IMR-90 (cell line): ENCODE measurements around the gene ZNF439. TPM values are rescaled to one million over a fixed set of nuclear protein-coding genes. Genes with fewer than 3 reads are reported as not detected.

Source experiments
- ATAC-seq: fragments of 200-7000 bp; cut with Tn5 transposase; 2 replicates; pipeline ENCODE4 v1.9.1; 2020; ENCODE audit warnings: low read depth, mild to moderate bottlenecking, moderate library complexity
- BruUV-seq: library from RNA; stranded (reverse); fragments of 400-500 nt; replicated peaks from 2 replicates; lab custom pipeline; 2021; lab: Mats Ljungman, UMichigan
- CTCF ChIA-PET: fragments of 300-600 bp; formaldehyde crosslinking; extraction: SDS; loops from one replicate; lab custom pipeline; 2021; ENCODE audit warnings: antibody characterized with exemption; lab: Yijun Ruan, JAX
- POLR2A ChIA-PET: fragments of 300-600 bp; sonication (Branson Sonifier 250); formaldehyde crosslinking; loops from one replicate; lab custom pipeline; 2022; ENCODE audit warnings: antibody characterized with exemption; ENCODE audit not compliant: unreplicated experiment; lab: Charles Lee
- DNase-seq: peaks from one replicate; pipeline ENCODE4 v3.0.0; 2013
- H2AFZ ChIP-seq: replicated peaks from 2 replicates; pipeline ENCODE3; 2013; ENCODE audit warnings: low read length, mild to moderate bottlenecking; ENCODE audit not compliant: poor library complexity
- H2AK5ac ChIP-seq: 2 replicates; pipeline ENCODE4 v1.6.1; 2013; ENCODE audit warnings: low read depth, low read length, inconsistent platforms
- H2AK9ac ChIP-seq: replicated peaks from 2 replicates; pipeline ENCODE3; 2013; ENCODE audit warnings: mild to moderate bottlenecking, low read depth, low read length, moderate library complexity; ENCODE audit not compliant: poor library complexity
- H2BK120ac ChIP-seq: 2 replicates; pipeline ENCODE4 v1.6.1; 2013; ENCODE audit warnings: low read depth, low read length, inconsistent platforms
- H2BK15ac ChIP-seq: 3 replicates; pipeline ENCODE4 v1.6.1; 2013; ENCODE audit warnings: low read depth, low read length, inconsistent platforms
- H2BK20ac ChIP-seq: 2 replicates; pipeline ENCODE4 v1.6.1; 2013; ENCODE audit warnings: low read depth, mild to moderate bottlenecking, inconsistent platforms, low read length, moderate library complexity
- H2BK5ac ChIP-seq: 2 replicates; pipeline ENCODE4 v1.6.1; 2013; ENCODE audit warnings: mild to moderate bottlenecking, low read depth, low read length, inconsistent platforms; ENCODE audit not compliant: poor library complexity, severe bottlenecking
- H3K14ac ChIP-seq: replicated peaks from 2 replicates; pipeline ENCODE4 v1.6.1; 2013; ENCODE audit warnings: low read depth, low read length, inconsistent platforms
- H3K18ac ChIP-seq: 2 replicates; pipeline ENCODE4 v1.6.1; 2013; ENCODE audit warnings: low read depth, low read length, control low read depth
- H3K23ac ChIP-seq: 2 replicates; pipeline ENCODE4 v1.6.1; 2013; ENCODE audit warnings: low read depth, low read length, inconsistent platforms
- H3K27ac ChIP-seq: 2 replicates; pipeline ENCODE4 v1.5.1; 2013; ENCODE audit warnings: mild to moderate bottlenecking, control low read depth, low read length; ENCODE audit not compliant: insufficient read depth
- H3K27me3 ChIP-seq: 2 replicates; pipeline ENCODE4 v1.6.1; 2013; ENCODE audit warnings: low read length; ENCODE audit not compliant: control insufficient read depth, insufficient read depth
- H3K36me3 ChIP-seq: 2 replicates; pipeline ENCODE4 v1.6.1; 2013; ENCODE audit warnings: low read length, mixed read lengths; ENCODE audit not compliant: control insufficient read depth, insufficient read depth
- H3K4ac ChIP-seq: 2 replicates; pipeline ENCODE4 v1.6.1; 2013; ENCODE audit warnings: low read depth, low read length, inconsistent platforms
- H3K4me1 ChIP-seq: 2 replicates; pipeline ENCODE4 v1.6.1; 2013; ENCODE audit warnings: low read length, mixed read lengths; ENCODE audit not compliant: control insufficient read depth, insufficient read depth
- H3K4me2 ChIP-seq: 2 replicates; pipeline ENCODE4 v1.6.1; 2013; ENCODE audit warnings: low read depth, mild to moderate bottlenecking, control low read depth, low read length, moderate library complexity
- H3K4me3 ChIP-seq: 2 replicates; pipeline ENCODE4 v1.5.1; 2013; ENCODE audit warnings: low read depth, mild to moderate bottlenecking, control low read depth, low read length, moderate library complexity; ENCODE audit not compliant: insufficient read depth
- H3K56ac ChIP-seq: 2 replicates; pipeline ENCODE4 v1.6.1; 2013; ENCODE audit warnings: low read length, inconsistent platforms; ENCODE audit not compliant: insufficient read depth; ENCODE audit errors: extremely low read depth
- H3K79me1 ChIP-seq, 2 experiments: 2 replicates each; pipeline ENCODE4 v1.6.1; 2013; ENCODE audit warnings: low read length in 2 of 2, inconsistent platforms in 1 of 2, low read depth in 1 of 2
- H3K9ac ChIP-seq: 2 replicates; pipeline ENCODE4 v1.6.1; 2013; ENCODE audit warnings: low read depth, low read length, control low read depth
- H3K9me1 ChIP-seq: 2 replicates; pipeline ENCODE4 v1.6.1; 2013; ENCODE audit warnings: low read length, inconsistent platforms; ENCODE audit not compliant: insufficient read depth
- H3K9me3 ChIP-seq: 2 replicates; pipeline ENCODE4 v1.6.1; 2013; ENCODE audit warnings: low read length; ENCODE audit not compliant: control insufficient read depth, insufficient read depth
- H4K20me1 ChIP-seq: 2 replicates; pipeline ENCODE4 v1.6.1; 2013; ENCODE audit warnings: low read length, inconsistent platforms; ENCODE audit not compliant: insufficient read depth
- H4K5ac ChIP-seq: 2 replicates; pipeline ENCODE4 v1.6.1; 2013; ENCODE audit warnings: mild to moderate bottlenecking, low read depth, low read length, control low read depth
- H4K8ac ChIP-seq, 2 experiments: 2 replicates each; pipeline ENCODE4 v1.6.1; 2013; ENCODE audit warnings: low read depth in 2 of 2, low read length in 2 of 2, control low read depth in 1 of 2, inconsistent platforms in 1 of 2
- H4K91ac ChIP-seq: 2 replicates; pipeline ENCODE4 v1.6.1; 2013; ENCODE audit warnings: low read depth, low read length, inconsistent platforms; ENCODE audit not compliant: insufficient read depth
- CHD1 ChIP-seq: IDR thresholded peaks from 2 replicates; pipeline ENCODE4 v1.6.1; 2012; ENCODE audit warnings: low read depth, low read length, improper control_type of control experiment
- CTCF ChIP-seq: conservative IDR thresholded peaks from 2 replicates; pipeline ENCODE4 v1.5.1; 2012; ENCODE audit warnings: mild to moderate bottlenecking, low read depth, low read length, improper control_type of control experiment
- MAFK ChIP-seq: IDR thresholded peaks from 2 replicates; pipeline ENCODE4 v1.6.1; 2012; ENCODE audit warnings: low read depth, low read length, improper control_type of control experiment
- MXI1 ChIP-seq: IDR thresholded peaks from 2 replicates; pipeline ENCODE4 v1.6.1; 2012; ENCODE audit warnings: low read depth, mild to moderate bottlenecking, low read length, moderate library complexity, borderline replicate concordance
- RAD21 ChIP-seq: IDR thresholded peaks from 2 replicates; pipeline ENCODE4 v1.6.1; 2012; ENCODE audit warnings: low read length, improper control_type of control experiment
- RCOR1 ChIP-seq: IDR thresholded peaks from 2 replicates; pipeline ENCODE4 v1.6.1; 2012; ENCODE audit warnings: mild to moderate bottlenecking, low read length, improper control_type of control experiment; ENCODE audit not compliant: insufficient replicate concordance
- SMC3 ChIP-seq: fragments of 150-350 bp; IDR thresholded peaks from 2 replicates; pipeline ENCODE4 v1.6.1; 2016; ENCODE audit warnings: low read depth, mild to moderate bottlenecking, antibody characterized with exemption, low read length, moderate library complexity
- WGBS, 2 experiments: methylation state at CpG; one replicate each; pipeline versions ENCODE4 v1.1.5 to v1.1.7; 2013; ENCODE audit warnings: missing lambda C conversion rate in 2 of 2; ENCODE audit not compliant: insufficient read length in 1 of 2; ENCODE audit errors: extremely low coverage in 2 of 2; 5-methylcytosine and 5-hydroxymethylcytosine counted together
- dilution Hi-C: fragments of 300-500 bp; cut with HindIII; formaldehyde crosslinking; loops from one replicate; pipeline ENCODE4 v1.14.3; 2018; ENCODE audit warnings: low sequenced_read_pairs; ENCODE audit not compliant: unreplicated experiment
- in situ Hi-C: fragments of 300-500 bp; cut with MboI; formaldehyde crosslinking; loops from 3 replicates; pipeline ENCODE4 v1.14.3; 2019; ENCODE audit warnings: low sequenced_read_pairs, inconsistent platforms, mixed read lengths
- intact Hi-C: fragments of 100-400 bp; cut with micrococcal nuclease; formaldehyde crosslinking; loops from 2 replicates; pipeline ENCODE4 v1.10.0; 2022
- polyA plus RNA-seq, 3 experiments: library from polyadenylated mRNA; depleted of rRNA; stranded (reverse); fragments of >200 nt; gene quantifications; 2 replicates each; pipeline ENCODE4 v1.2.3, GENCODE V29; 2012; ENCODE audit warnings: low replicate concordance in 1 of 3
- total RNA-seq: library from RNA; depleted of rRNA; stranded (reverse); fragments of >200 nt; gene quantifications from 2 replicates; pipeline ENCODE4 v1.2.3, GENCODE V29; 2012

Gene ZNF439
- total and polyA plus RNA-seq, 2 of the 4 experiments (the other 2 are of a cell fraction) = 4.8 to 8.4 TPM

- Histone ChIP-seq H2BK120ac (no peak overlapping the region), H3K4me3 (no peak overlapping the region), H2AK5ac (no peak overlapping the region), H3K27ac (no peak overlapping the region), H3K14ac (no peak overlapping the region), H3K79me1 (peaks cover 25 to 26% of the 10 kb centered on the region in 2 experiments; a peak in 3 of 4 replicates), H3K18ac (no peak overlapping the region), H3K27me3 (no peaks in the 10 kb centered on the region), H3K23ac (no peak overlapping the region), H3K56ac (no peak overlapping the region), H3K36me3 (peaks cover 12% of the 10 kb centered on the region), H4K91ac (no peak overlapping the region), H3K9ac (no peak overlapping the region), H2BK5ac (no peak overlapping the region), H3K4ac (no peak overlapping the region), H4K20me1 (no peaks in the 10 kb centered on the region), H2AK9ac (no peak overlapping the region), H2BK15ac (no peak overlapping the region), H4K8ac (no peak overlapping the region), H2BK20ac (no peak overlapping the region), H2AFZ (no peak overlapping the region), H3K9me3 (peaks cover 13% of the 10 kb centered on the region), H3K4me1 (peaks cover 2% of the 10 kb centered on the region; the same call in 1 of the 2 replicates), H4K5ac (no peak overlapping the region), H3K9me1 (peaks cover 3% of the 10 kb centered on the region; the same call in 1 of the 2 replicates), H3K4me2 (no peak overlapping the region)
- whole genome bisulfite sequencing, 2 experiments = 87% methylated on average over 3 of the region's 5 CpGs; no CpG with 5 or more reads in 1 of the 2 experiments
- POLR2A ChIA-PET = no interaction called here
- CTCF ChIA-PET = no interaction called here
- intact Hi-C loops (no loop called here), in situ Hi-C loops (no loop called here), dilution Hi-C loops (no loop called here)
- no TSS peak for BruUV-seq
- DNase-seq (no peak), ATAC-seq (no peak)
- TF ChIP-seq RAD21 (no peak), SMC3 (no peak), CTCF (no peak), RCOR1 (no peak), MXI1 (no peak), CHD1 (no peak), MAFK (no peak)
These were observed 42.1 kb downstream of the ZNF439 start for GRCh38 chr19:11890634-11891033.
